Sigmoid colon (tissue), 4 donors: Measurements from ENCODE around the gene SLC25A41.

ENCODE experiments used
- CTCF ChIP-seq, 4 experiments: fragments of 450-650 bp in 3 of 4; fragments of 200-600 bp in 1 of 4; IDR thresholded peaks; one replicate each; pipeline ENCODE4 v1.5.1; 2016 to 2019; ENCODE audit warnings: antibody characterized with exemption in 4 of 4, mild to moderate bottlenecking in 3 of 4, moderate library complexity in 2 of 4
- EP300 ChIP-seq, 4 donors: sonication (generic); formaldehyde crosslinking; IDR thresholded peaks; one replicate each; pipeline ENCODE4 v1.6.1; 2017; ENCODE audit warnings: antibody characterized with exemption in 4 of 4

- TF ChIP-seq CTCF (IDR thresholded peaks at IDR 0.05) (no peak), EP300 (IDR thresholded peaks at IDR 0.05) (no peak)
These were observed 12.9 kb upstream of the SLC25A41 start for GRCh38 chr19:6446452-6446851.
